ENCODE measurements around the gene TLE2.

TLE2 gene

DNA sequence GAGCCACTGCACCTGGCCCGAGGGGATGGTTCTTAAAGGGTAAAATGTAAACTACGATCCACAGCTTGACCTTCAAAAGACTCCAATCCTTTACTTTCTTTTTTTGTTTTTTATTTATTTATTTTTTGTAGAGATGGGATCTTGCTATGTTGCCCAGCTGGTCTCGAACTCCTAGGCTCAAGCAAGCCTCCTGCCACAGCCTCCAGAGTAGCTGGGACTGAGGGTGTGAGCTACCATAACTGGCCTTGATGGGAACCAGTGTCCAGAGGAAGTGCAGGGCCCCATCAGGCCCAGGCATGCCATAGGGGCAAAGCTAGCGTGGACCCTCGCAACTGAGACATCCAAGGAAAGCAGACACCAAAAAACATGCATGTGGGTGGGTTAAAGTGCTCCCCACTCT lies 66.0 kb downstream of the TLE2 start:
- TF ChIP-seq, protein P1, sequence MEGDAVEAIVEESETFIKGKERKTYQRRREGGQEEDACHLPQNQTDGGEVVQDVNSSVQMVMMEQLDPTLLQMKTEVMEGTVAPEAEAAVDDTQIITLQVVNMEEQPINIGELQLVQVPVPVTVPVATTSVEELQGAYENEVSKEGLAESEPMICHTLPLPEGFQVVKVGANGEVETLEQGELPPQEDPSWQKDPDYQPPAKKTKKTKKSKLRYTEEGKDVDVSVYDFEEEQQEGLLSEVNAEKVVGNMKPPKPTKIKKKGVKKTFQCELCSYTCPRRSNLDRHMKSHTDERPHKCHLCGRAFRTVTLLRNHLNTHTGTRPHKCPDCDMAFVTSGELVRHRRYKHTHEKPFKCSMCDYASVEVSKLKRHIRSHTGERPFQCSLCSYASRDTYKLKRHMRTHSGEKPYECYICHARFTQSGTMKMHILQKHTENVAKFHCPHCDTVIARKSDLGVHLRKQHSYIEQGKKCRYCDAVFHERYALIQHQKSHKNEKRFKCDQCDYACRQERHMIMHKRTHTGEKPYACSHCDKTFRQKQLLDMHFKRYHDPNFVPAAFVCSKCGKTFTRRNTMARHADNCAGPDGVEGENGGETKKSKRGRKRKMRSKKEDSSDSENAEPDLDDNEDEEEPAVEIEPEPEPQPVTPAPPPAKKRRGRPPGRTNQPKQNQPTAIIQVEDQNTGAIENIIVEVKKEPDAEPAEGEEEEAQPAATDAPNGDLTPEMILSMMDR (conservative IDR thresholded peaks at IDR 0.05; ENCODE audit: low read depth, low read length) = no peak
- Histone ChIP-seq H4K20me1 (ENCODE audit: insufficient read depth) (no peaks in the 10 kb centered on the region), H3K4me1 (ENCODE audit: low read depth, poor library complexity, severe bottlenecking) (no peaks in the 10 kb centered on the region), H3K36me3 (ENCODE audit: insufficient read depth) (no peaks in the 10 kb centered on the region), H3K9ac (no peak overlapping the region), H3K4me2 (no peak overlapping the region), H3K27ac (no peak overlapping the region), H3K27me3 (ENCODE audit: insufficient read depth, low read depth) (peaks cover 56% of the 10 kb centered on the region), H3K4me3 (IDR thresholded peaks at IDR 0.05; ENCODE audit: insufficient read depth, low read depth, low read length) (no peak overlapping the region), H2AFZ (ENCODE audit: low read depth) (no peak overlapping the region), H3K79me2 (ENCODE audit: insufficient read depth, low read depth) (no peaks in the 10 kb centered on the region)

DNA sequence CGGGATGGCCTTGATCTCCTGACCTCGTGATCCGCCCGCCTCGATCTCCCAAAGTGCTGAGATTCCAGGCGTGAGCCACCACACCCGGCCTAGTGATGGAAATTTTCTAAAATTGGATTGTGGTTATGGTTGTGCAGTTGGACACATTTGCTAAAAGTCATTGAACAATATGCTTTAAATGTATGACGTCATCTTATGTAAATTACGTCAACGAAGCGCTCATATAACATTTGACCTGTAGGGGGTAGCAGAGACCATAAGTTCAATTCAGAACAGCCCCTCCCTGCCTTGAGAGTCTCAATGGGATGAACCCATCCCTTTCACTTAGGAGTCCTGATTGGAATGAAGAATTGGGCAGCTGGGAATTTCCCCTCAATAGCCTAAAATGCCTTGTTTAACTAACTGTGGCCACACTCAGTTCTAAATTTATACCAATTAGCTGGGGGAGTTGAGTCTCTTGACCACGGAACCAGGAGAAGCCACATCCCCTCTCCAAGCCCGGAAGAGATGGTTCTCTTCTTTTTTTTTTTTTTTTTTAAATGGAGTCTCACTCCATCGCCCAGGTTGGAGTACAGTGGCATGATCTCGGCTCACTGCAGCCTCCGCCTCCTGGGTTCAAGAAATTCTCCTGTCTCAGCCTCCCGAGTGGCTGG lies 66.9 kb downstream of the TLE2 start:
- Histone ChIP-seq H3K4me3 (IDR thresholded peaks at IDR 0.05; ENCODE audit: insufficient read depth, low read depth, low read length) (no peak overlapping the region), H3K27ac (no peak overlapping the region), H3K4me2 (no peak overlapping the region)

DNA sequence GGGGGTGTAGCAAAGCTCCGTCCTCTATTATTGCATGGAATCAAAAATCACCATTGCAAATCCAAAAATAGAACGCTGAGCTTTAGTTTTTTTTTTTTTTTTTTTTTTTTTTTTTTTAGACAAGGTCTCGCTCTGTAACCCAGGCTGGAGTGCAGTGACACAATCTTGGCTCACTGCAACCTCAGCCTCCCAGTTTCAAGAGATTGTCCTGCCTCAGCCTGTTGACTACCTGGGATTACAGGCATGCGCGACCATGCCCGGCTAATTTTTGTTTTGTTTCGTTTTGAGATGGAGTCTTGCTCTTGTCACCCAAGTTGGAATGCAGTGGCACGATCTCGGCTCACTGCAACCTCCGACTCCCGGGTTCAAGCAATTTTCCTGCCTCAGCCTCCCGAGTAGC lies 69.0 kb downstream of the TLE2 start:
- Histone ChIP-seq H3K79me2 (ENCODE audit: insufficient read depth, low read depth) (no peaks in the 10 kb centered on the region), H3K27me3 (ENCODE audit: insufficient read depth, low read depth) (peaks cover 56% of the 10 kb centered on the region), H4K20me1 (ENCODE audit: insufficient read depth) (no peaks in the 10 kb centered on the region), H3K36me3 (ENCODE audit: insufficient read depth) (no peaks in the 10 kb centered on the region), H3K27ac (no peak overlapping the region), H3K4me2 (no peak overlapping the region), H3K9ac (no peak overlapping the region), H3K4me1 (ENCODE audit: low read depth, poor library complexity, severe bottlenecking) (no peaks in the 10 kb centered on the region), H2AFZ (ENCODE audit: low read depth) (no peak overlapping the region), H3K4me3 (IDR thresholded peaks at IDR 0.05; ENCODE audit: insufficient read depth, low read depth, low read length) (no peak overlapping the region)
- TF ChIP-seq, protein P1 (conservative IDR thresholded peaks at IDR 0.05; ENCODE audit: low read depth, low read length) = no peak

More for the DNA sequence above, 66.9 kb downstream of the TLE2 start:
- TF ChIP-seq, protein P1 (conservative IDR thresholded peaks at IDR 0.05; ENCODE audit: low read depth, low read length) = peak; percentile 74
- Histone ChIP-seq H3K27me3 (ENCODE audit: insufficient read depth, low read depth) (peaks cover 58% of the 10 kb centered on the region), H3K9ac (no peak overlapping the region), H3K79me2 (ENCODE audit: insufficient read depth, low read depth) (no peaks in the 10 kb centered on the region), H3K4me1 (ENCODE audit: low read depth, poor library complexity, severe bottlenecking) (no peaks in the 10 kb centered on the region), H4K20me1 (ENCODE audit: insufficient read depth) (no peaks in the 10 kb centered on the region), H2AFZ (ENCODE audit: low read depth) (no peak overlapping the region), H3K36me3 (ENCODE audit: insufficient read depth) (no peaks in the 10 kb centered on the region)

DNA sequence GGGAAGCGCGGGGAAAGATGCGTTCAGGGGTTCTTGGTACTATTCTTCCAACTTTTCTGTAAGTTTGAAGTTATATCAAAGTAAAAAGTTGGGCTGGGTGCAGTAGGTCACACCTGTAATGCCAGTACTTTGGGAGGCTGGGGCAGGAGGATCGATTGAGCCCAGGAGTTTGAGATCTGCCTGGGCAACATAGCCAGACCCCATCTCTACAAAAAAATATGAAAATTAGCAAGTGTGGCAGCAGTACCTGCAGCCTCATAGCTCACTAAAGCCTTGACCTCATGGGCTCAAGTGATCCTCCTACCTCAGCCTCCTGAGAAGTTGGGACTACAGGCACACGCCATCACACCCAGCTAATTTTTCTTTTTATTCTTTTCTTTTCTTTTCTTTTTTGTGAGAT lies 71.9 kb downstream of the TLE2 start:
- no peak overlapping the region for H3K4me2 ChIP-seq

More for the DNA sequence above, 71.9 kb downstream of the TLE2 start:
- Histone ChIP-seq H3K27ac (no peak overlapping the region), H3K4me1 (ENCODE audit: low read depth, poor library complexity, severe bottlenecking) (no peaks in the 10 kb centered on the region), H4K20me1 (ENCODE audit: insufficient read depth) (no peaks in the 10 kb centered on the region), H3K4me3 (IDR thresholded peaks at IDR 0.05; ENCODE audit: insufficient read depth, low read depth, low read length) (no peak overlapping the region), H2AFZ (ENCODE audit: low read depth) (no peak overlapping the region), H3K27me3 (ENCODE audit: insufficient read depth, low read depth) (peaks cover 65% of the 10 kb centered on the region), H3K79me2 (ENCODE audit: insufficient read depth, low read depth) (no peaks in the 10 kb centered on the region), H3K9ac (no peak overlapping the region), H3K36me3 (ENCODE audit: insufficient read depth) (no peaks in the 10 kb centered on the region)
- TF ChIP-seq, protein P1 (conservative IDR thresholded peaks at IDR 0.05; ENCODE audit: low read depth, low read length) = no peak
